ENCODE measurements around the gene CSH2. TPM values are rescaled to one million over a fixed set of nuclear protein-coding genes. Genes with fewer than 3 reads are reported as not detected.

Gene CSH2
- total RNA-seq = not detected in 2 replicates

GRCh38 chr17:63873577-63873976, at the start of gene CSH2:
TSS of gene CSH2 (minus strand) at chr17:63873677. CDS start at chr17:63873614, 63 bp downstream.

GRCh38 chr17:63918789-63919305, 45.4 kb upstream of the CSH2 start, which contains the start of gene GH1:
TSS of gene GH1 (minus strand) at chr17:63918839. CDS start at chr17:63918776, 63 bp downstream.

GRCh38 chr17:63911041-63911635, 37.7 kb upstream of the CSH2 start, which contains the start of gene CSHL1:
TSS of gene CSHL1 (minus strand) at chr17:63911258. CDS start at chr17:63911196, 62 bp downstream.

GRCh38 chr17:63896524-63897354, 23.3 kb upstream of the CSH2 start, which contains the start of gene CSH1:
TSS of gene CSH1 (minus strand) at chr17:63896574. CDS start at chr17:63896511, 63 bp downstream.

GRCh38 chr17:63881935-63882601, 8.6 kb upstream of the CSH2 start, which contains the start of gene GH2:
TSS of gene GH2 (minus strand) at chr17:63881944. CDS start at chr17:63881801, 143 bp downstream.

GRCh38 chr17:63842540-63843386, 30.7 kb downstream of the CSH2 start, which contains the start of gene SMARCD2:
TSS of gene SMARCD2 (minus strand) at chr17:63842685. CDS start at chr17:63842674, 11 bp downstream.

GRCh38 chr17:63827002-63827800, 46.3 kb downstream of the CSH2 start, which contains the start of the genes FTSJ3 and PSMC5:
TSS of gene FTSJ3 (minus strand) at chr17:63827663. CDS start at chr17:63826902, 761 bp downstream.
TSS of gene PSMC5 (plus strand) at chr17:63827431. CDS start at chr17:63827491, 60 bp downstream.

Other genes with a start within 250 kb of the CSH2 start
- 4.5 and 10.4 TPM in 2 replicates for gene LIMD2, start 173.6 kb downstream of the CSH2 start, total RNA-seq
- 5.8 and 7.5 TPM in 2 replicates for gene STRADA, start 131.9 kb downstream of the CSH2 start, total RNA-seq
- gene CCDC47, start 100.1 kb downstream of the CSH2 start, total RNA-seq = 78.2 and 78.3 TPM in 2 replicates
- gene DDX42, start 99.5 kb downstream of the CSH2 start, total RNA-seq = 41.3 and 44.3 TPM in 2 replicates
- 14.3 and 27.7 TPM in 2 replicates for gene PSMC5, start 46.2 kb downstream of the CSH2 start, total RNA-seq
- 55.2 and 66.3 TPM in 2 replicates for gene FTSJ3, start 46.0 kb downstream of the CSH2 start, total RNA-seq
- 121 and 165 TPM in 2 replicates for gene SMARCD2, start 31.0 kb downstream of the CSH2 start, total RNA-seq
- gene GH2, start 8.3 kb upstream of the CSH2 start, total RNA-seq = not detected in 2 replicates
- gene CSH1, start 22.9 kb upstream of the CSH2 start, total RNA-seq = not detected in 2 replicates
- gene CSHL1, start 37.6 kb upstream of the CSH2 start, total RNA-seq = not detected in 2 replicates
- gene GH1, start 45.2 kb upstream of the CSH2 start, total RNA-seq = not detected in 2 replicates
- gene CD79B, start 58.7 kb upstream of the CSH2 start, total RNA-seq = not detected in 2 replicates
- gene SCN4A, start 99.2 kb upstream of the CSH2 start, total RNA-seq = under 0.01 TPM in 1 of 2 replicates, not detected in the other
- gene PRR29, start 124.7 kb upstream of the CSH2 start, total RNA-seq = not detected in 2 replicates
- gene ICAM2, start 147.0 kb upstream of the CSH2 start, total RNA-seq = 0.43 and 5.5 TPM in 2 replicates